ENCODE measurements around the gene PCCB. TPM values are rescaled to one million over a fixed set of nuclear protein-coding genes. Genes with fewer than 3 reads are reported as not detected.

Gene PCCB
- total RNA-seq = 45.7 and 49.6 TPM in 2 replicates

GRCh38 chr3:136250059-136250902 is at the start of gene PCCB:
Gene PCCB, plus strand, starts transcription at chr3:136250340. Its CDS starts 36 bp downstream, at chr3:136250376.

Other genes starting within 250 kb of the PCCB start
- gene MSL2, start 54.0 kb upstream of the PCCB start, total RNA-seq = 5.0 and 8.7 TPM in 2 replicates

Measured in airway epithelial cell (primary cell).